Activated T-helper 1 cell treated with Interleukin-2 at 50 U/mL for 16 hours (primary cell): Measurements from ENCODE around the gene AIP.

Source experiments
- DNase-seq: peaks from one replicate; pipeline ENCODE4 v3.0.0-alpha.2; 2020; ENCODE audit warnings: low read depth

The AIP gene

GRCh38 chr11:67482827-67483798 lies at the start of gene AIP:
Gene AIP, plus strand, starts transcription at chr11:67483026. Its CDS starts 133 bp downstream, at chr11:67483159.
- DNase-seq, result peak; percentile 94

- no peak for DNase-seq
Measured at GRCh38 chr11:67433536-67434394, 49.1 kb upstream of the AIP start.

- DNase-seq, result no peak
Measured at GRCh38 chr11:67434395-67434881, 48.4 kb upstream of the AIP start.

GRCh38 chr11:67435031-67435726 lies 47.6 kb upstream of the AIP start:
- no peak for DNase-seq

GRCh38 chr11:67435727-67436458 lies 46.9 kb upstream of the AIP start:
- DNase-seq, result no peak

- DNase-seq, result peak; percentile 49
Measured at GRCh38 chr11:67436459-67437081, 46.3 kb upstream of the AIP start.

- DNase-seq, result peak; percentile 78
Measured at GRCh38 chr11:67437082-67437808, 45.6 kb upstream of the AIP start, which contains the start of gene PTPRCAP. Gene PTPRCAP, minus strand, starts transcription at chr11:67437682. Its CDS starts 63 bp downstream, at chr11:67437619.

- DNase-seq, result no peak
Measured at GRCh38 chr11:67437809-67438157, 45.0 kb upstream of the AIP start.

- DNase-seq, result peak; percentile 59
Measured at GRCh38 chr11:67438158-67438902, 44.5 kb upstream of the AIP start.

- no peak for DNase-seq
Measured at GRCh38 chr11:67439321-67440228, 43.3 kb upstream of the AIP start.

GRCh38 chr11:67440229-67441097 lies 42.4 kb upstream of the AIP start:
- no peak for DNase-seq

GRCh38 chr11:67441098-67441563 lies 41.7 kb upstream of the AIP start:
- no peak for DNase-seq

- no peak for DNase-seq
Measured at GRCh38 chr11:67441731-67442351, 41.0 kb upstream of the AIP start.

GRCh38 chr11:67442504-67443404 lies 40.1 kb upstream of the AIP start:
- DNase-seq, result no peak

- DNase-seq, result no peak
Measured at GRCh38 chr11:67445515-67445914, 37.3 kb upstream of the AIP start.

GRCh38 chr11:67448220-67448609 lies 34.6 kb upstream of the AIP start:
- no peak for DNase-seq
